Stimulated activated CD4-positive, alpha-beta T cell treated with anti-CD3 and anti-CD28 coated beads, Interleukin-2, amount 100 ng/mL, for 4 hours (primary cell): ENCODE data around the gene SRXN1.

Source experiments
- DNase-seq: peaks from one replicate; pipeline ENCODE4 v3.0.0-alpha.2; 2020; ENCODE audit warnings: low read depth

Gene SRXN1

DNA sequence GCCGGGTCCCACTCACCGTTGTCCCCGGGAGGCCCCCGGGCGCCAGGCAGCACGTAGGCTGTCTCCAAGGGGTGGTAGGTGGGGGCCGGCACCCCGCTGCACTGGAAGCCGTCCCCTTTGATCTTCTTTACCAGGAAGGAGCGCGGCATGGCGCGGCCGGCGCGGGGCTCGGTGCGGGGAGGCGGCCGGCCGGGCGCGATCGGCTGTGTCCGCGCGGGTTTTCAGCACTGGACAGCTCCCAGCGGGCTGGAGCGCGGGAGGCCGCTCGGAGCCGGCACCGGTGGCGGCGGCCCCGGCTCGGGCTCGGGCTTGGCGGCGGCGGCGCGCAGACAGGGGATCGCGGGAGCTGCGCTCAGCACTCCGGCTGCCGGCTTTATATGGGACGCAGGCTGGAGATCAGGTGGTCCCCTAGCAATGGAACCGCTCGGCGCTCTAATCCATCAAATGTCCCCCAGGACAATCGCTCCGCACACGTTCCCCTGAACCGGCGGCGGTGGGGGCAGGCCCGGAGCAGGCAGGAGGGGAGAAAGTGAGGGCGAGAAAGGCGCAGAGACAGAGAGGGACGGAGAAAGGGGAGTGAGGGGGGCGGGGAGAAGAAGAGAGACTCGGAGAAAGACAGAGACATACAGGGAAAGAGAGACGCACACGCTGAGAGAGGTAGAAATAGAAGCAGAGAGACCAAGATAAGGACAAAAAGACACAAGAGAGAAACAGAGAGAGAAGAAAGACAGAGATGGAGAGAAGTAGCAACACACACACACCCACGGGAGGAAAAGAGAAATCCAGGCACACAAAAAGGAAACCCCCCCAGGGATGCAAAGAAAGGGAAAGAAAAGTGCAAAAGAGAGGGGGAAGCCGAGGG is 22.7 kb upstream of the SRXN1 start, which contains the start of gene SCRT2:
TSS of gene SCRT2 (minus strand) at position 350 of the 862 bp plus-strand sequence. CDS start at position 149, 201 bp downstream.
- DNase-seq, result peak; percentile 24

DNA sequence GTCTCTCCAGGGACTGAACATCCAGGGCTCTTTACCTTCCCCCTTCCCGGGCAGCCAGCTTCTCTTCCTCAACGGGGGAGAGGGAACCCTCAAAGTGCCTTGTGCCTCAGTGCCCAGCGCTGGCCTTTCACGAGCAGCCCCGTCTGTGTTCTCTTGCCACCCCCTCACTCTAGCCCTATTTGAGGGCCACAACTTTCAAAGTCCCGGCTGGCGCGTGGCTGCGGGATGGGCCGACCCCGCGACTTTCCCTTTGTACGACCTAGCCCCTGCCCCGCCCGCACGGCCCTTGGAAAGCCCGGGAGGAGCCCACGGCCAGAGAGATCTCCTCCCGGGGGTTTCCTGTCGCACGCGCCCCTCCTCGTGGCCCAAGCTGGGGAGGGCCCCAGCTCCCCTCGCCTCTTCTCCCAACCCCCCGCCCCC is 22.0 kb upstream of the SRXN1 start:
- DNase-seq, result no peak

DNA sequence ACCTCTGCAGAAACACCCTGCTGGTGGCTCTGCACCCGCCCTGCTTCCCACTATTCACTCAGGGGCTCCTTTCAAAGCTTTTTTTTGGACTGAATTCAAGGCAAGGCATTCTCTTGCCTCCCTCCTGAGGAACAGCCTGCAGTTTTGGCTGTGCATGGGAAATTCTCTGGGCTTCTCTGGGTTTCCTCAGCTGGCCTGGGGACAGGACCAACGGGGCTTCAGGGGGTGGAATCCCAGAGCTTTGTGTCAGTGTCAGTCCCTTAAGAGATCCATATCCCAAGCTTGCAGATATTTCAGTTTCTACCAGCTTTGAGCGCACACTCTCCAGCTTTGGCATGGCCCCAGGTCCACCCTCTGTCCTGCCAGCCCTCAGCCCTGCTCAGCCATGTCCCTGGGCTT is 20.6 kb upstream of the SRXN1 start:
- DNase-seq, result no peak

DNA sequence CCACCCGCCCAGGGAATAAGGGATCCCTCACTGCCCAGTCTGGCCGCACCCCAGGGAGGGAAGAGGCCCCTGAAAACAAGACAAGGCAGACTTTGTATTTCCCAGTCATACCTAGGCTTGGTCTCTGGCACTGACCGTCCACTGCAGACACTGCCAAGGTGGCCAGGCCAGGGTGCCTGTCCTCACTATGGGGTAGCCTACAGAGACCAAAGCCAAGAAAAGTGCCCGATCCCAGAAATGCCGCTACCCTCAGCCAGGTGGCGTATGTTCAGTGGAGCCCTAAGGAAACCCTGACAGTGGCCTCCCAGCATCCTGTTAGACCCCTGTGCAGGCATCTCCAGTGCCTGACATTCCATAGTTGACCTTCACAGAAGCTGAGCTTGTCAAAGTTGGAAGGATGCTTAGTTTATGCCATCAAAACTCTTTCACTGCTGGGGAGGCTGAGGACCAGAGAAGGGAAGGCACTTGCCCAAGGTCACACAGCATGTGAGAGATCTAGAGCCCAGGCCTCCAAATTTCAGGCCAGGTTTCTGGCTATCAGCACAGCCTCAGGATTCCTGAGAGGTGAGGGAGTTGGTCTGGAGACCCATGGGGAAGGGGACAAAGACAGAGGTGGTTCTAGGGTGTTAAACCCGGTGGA is 20.1 kb upstream of the SRXN1 start:
- no peak for DNase-seq

DNA sequence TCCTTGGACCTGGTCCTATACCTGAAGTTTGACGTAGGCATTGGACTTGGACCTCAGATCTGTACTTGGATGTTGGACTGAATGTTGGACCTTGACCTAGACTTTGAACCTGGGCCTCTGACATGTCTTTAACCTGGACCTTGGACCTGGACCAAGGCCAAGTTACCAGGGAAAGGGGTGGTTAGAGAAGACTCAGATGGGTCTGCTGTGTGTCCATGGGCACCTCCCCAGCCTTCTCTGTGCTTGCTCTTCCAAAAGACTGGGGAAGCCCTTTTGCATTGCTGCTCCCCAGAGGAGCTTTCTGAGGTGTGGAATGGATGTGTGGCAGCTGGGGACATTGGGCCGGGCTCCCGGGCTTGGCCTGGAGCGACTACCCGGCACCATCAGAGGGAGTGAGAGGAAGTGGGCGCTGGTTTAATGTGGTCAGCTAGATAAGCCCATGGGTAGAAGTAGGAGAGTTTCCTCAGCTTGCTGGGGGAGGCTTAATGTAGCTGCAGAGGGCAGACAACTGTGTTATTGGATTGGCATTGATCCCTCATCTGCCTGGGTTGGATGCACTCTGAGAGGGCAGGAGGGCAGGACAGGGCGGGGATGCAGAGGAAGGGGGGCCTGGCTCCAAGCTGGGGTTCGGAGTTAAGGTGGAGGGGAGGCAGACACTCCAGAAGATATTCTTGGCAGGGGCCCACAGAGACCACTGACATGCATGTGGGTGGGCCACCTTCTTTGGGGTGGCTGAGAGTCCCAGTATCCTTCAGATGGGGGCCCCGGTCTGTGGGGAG is 18.4 kb upstream of the SRXN1 start:
- DNase-seq, result no peak

DNA sequence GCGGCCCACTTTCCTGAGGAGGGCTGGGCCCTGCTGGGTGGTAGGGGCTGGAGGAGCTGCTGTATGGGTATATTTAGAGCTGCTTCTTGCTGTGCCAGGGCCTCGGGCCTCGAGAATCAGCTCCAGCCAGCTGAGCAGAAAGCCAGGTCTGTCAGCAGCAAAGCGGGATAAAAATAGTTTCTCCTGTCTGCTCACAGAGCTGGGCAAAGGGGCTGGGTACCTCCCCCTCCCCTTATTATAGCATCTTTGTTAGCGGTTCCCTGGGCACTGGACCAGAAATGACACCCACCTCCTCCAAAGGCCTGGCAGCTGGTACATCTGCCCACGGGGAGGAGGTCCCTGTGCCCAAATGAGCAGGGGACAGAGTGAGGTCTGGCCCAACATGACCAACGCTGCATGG is 16.6 kb upstream of the SRXN1 start:
- no peak for DNase-seq

DNA sequence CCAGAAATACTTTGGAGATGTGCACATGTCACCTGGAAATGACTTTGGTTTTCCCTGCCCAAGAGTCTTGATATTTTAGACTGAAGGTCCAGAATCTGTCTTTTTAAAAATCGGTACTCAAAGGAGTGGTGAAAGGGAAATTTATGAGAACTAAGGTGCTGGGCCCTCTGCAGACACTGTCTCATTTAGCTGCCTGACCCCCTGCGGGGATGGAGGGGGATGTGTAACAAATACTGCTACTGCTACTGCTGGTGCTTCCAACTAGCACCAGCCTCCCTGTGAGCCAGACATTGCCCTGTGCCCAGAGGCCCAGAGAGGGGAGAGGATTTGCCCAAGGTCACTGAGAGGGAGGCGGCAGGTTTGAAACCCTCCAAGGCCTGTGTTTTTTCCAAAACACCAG is 15.6 kb upstream of the SRXN1 start:
- DNase-seq, result no peak

DNA sequence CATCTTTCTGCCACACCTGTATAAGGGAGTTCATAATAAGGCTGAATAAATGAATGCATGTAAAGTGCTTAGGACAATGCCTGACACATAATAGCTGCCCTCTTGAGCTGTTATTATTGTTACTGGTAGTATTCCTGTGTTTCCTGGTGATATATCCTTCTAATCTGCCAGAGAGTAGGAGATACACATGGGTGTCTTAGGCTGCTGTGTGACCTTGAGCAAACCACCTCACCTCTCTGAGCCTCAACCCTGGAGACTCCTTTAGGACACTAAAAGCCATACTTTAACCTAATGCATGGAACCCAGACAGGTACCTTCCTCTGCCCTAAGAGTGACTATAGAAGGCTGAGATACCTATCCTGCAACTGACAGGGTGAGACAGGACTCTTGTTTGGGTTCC is 15.1 kb upstream of the SRXN1 start:
- DNase-seq, result no peak

DNA sequence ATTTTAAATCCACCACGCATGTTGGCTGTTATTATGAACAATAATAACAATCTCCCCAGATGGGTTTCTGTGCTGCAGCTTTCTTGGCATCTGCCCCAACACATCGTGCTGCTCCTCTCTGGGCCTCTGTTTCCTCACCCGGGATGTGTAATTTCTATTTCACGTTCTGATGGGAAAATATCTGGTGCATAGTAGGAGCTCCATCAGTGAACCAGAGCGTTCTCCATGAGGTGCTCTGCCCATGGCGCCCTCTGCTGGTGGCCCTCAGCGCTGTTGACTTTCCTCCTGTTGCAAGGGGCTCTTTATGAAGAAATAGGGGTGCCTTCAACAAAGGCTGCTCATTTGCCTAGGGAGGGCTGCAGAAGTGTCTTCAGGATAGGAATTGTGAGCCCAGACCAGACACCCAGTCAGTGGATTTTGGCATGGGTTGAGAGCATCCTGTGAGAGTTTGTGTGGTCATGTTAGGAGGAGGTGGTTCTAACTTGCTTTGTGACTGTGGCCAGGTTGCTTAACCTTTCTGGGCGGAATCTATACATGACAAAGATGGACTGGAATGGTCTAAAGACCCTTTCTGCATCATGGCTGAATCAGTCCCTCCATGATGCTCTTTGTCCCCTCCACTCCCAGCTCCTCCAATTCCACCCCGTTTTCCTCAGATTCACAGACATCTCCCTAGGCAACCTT is 14.5 kb upstream of the SRXN1 start:
- peak; percentile 42 for DNase-seq

DNA sequence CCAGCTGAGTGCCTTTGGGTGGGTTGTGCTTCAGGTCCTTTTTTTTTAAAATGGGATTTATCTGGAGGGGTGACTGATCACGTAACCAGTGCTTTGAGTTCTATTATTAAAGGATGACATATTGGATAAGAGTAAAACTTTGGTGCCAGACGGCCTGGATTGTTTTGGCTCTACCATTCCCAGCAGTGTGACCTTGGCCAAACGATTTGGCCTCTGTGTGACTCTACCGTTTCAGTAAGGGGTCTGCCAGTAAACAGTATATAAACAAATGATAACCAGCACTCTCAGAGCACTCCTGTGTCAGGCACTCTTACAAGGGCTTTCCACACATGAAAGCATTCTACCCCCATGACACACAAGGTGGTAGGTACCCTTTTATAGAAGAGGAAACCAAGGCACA is 13.9 kb upstream of the SRXN1 start:
- DNase-seq, result no peak

DNA sequence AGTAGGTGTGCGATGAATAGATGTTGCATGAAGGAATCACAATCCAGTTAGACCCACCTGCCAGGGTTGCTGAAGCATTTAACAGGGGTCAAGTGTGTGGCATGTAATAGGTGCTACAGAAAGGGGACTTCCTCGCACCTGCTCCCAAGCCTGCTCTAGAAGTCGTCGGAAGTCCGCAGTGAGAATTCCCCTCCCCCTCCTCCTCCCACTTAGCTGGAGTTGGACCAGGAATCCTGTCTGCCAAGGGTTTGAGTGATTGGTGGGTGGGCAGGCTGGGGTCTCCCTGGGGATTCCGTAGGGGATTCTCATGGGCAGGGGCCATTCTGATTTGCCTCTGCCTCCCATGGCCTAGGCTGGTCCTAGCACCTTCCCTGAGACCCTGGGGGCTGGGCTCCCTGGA is 12.3 kb upstream of the SRXN1 start:
- no peak for DNase-seq

DNA sequence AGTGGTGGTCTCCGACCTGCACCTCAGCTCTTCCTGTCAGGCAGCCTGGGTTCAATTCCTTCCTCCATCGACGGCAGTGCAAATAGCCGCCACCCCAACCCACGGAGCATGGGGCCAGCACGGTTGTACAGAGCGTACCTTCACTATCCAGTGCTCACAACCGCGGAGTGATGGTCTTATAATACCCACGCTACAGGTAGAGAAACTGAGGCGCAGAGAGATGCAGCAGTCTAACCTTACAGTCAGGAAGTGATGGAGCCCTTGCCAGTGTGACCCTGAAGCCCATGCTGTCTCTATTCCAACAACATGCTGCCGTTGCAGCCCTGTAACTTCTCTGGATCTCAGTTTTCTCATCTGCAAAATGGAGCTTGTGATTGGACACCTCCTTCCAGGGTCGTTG is 11.6 kb upstream of the SRXN1 start:
- no peak for DNase-seq

DNA sequence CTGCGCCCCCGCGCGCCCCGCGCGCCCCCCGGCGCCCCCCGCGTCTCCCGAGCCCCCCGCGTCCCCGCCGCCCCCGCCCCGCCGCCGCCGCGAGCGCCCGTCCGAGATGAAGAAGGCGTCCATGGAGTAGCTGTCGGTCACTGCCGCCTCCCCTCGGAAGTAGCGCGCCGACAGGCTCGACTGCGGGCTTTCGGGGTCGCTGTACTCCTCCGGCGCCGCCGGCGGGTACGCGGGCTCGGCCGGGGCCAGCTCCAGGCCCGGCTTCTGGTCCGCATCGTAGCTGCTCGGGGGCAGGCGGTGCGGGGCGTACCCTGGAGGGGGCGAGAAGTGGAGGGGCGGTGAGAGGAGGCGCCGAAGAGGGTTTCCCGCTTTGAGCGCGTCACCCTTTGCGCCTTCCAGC is 11.2 kb upstream of the SRXN1 start:
- no peak for DNase-seq

DNA sequence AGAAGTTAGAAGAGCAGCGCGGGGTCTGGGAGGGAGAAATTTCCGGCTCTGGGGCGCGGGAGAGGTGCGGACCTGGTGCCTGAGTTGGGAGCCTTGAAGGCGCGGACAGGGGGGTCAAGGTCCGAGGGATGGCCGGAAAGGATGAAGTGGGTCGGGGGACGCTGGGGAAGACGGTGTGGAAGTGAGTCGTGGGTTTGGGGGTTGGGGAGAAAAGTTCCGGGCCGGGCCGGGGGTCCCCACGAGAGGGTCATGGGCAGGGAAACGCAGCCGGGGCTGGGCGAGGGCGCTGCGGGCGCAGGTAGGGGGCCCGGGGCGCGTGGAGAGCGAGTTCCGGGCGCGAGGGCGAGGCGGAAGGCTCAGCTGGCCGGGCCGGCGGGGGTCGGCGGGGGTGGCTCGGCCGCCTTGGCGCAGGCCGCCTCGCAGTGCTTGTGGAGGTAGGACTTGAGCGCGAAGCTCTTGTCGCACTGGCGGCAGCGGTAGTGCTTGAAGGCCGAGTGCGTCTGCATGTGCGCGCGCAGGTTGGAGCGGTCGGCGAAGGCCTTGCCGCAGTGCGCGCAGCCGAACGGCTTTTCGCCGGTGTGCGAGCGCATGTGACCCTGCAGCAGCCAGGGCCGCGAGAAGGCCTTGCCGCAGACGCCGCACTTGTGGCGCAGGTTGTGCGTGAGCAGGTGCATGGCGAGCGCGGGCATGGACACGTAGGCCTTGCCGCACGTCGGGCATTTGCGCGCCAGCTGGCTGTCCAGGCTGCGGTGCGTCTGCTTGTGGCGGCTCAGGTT is 10.5 kb upstream of the SRXN1 start:
- DNase-seq, result no peak

DNA sequence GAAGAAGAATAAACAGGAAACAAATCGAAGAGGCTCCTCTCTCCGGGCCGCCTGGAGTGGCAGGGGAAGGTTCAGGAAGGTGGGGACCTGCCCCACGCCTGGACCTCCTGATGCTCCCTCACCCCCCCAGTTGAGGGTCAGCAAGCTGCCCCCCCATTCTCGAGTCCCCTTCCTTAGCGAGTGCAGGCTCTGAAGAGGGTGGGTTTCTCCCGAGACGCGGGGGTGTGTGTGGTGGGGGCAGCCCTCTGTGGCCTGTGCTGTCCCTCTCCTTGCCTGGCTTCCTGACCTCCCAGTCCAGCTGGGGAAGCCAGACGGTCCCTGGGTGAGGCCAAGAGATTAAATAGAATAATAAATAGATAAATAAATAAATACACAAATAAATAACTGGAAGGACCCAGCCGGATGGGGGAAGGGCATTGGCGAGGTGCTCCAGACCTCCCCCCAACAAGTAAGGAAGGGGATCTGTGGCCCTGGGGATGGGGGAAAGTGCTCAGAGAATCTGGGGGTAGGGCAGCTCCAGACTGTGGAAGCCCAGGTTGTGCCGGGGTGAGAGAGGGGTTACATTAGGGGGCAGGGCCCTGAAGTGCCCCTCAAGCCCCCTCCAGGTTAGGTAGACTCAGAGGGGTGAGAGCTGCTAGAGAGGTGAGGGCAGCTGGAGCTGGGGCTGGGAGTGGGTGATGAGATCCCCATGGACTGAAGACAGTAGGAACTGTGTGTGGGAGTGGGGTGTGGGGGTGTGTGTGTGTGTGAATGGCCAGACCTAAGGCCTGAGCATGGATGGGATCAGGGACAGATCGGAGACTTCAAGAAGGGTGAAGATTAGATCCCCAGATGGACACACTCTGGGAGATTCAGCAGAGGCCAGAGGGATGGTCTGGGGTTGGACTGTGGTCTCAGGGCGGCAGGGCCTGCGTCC is 9.5 kb upstream of the SRXN1 start:
- no peak for DNase-seq

DNA sequence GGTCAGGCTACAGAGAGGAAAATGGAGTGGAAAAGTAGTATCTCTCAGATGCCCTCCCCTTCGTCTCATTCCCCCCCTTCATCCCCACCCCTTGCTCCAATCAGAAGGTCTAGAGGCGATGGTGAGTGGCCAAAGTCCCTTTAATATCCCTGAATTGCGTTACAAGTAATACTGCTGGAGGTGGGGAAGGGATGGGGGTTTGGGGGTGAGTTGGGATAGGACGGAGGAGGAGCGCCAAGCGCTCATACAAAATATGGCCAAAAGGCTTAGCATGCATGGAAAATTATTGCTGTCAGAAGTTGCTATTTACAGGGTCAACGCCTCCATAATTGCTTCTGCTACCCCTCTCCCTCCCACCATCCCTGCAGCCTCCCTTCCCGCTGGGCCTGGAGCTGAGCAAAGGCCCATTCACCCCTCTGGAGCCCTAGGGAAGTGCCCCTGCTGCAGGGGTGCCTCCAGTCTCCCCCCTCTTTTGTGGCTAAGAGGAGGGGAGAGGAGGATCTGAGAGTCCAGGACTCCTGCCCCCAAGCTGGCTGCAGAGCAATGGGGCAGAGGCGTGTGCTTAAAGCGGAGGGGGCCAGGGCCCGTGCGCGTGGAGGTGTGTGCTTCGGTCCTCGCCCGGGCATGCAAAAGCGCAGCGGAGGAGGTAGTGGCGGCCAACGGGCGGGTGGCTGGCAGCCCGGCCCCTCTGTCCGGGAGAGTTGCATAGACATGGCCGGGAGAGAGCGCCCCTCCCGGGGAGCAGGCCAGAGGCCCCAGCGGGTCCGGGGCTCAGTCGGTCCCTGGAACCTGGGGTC is 8.7 kb upstream of the SRXN1 start:
- DNase-seq, result no peak

DNA sequence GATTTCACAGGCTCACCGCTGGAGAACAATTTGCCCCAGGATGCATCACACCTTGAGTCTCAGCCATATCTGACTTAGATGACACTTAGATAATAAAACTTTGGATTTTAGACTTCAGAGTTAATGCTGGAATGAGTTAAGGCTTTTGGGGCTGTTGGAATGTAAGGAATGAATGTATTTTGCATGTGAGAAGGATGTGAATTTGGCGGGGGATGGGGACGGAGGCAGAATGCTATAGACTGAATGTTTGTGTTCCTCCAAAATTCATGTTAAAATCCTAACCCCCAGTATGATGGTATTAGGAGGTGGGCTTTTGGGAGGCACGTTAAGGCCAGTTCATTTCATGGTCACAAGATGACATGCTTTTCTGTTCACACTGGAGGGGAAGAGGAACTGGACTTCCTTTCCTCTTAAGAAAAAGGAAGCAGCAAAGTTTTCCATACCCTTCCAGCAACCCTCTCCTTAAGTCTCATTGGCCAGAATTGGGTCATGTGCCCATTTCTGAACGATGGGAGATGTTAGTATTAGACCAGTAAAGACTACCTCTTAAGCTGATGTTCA is 5.8 kb upstream of the SRXN1 start:
- no peak for DNase-seq

DNA sequence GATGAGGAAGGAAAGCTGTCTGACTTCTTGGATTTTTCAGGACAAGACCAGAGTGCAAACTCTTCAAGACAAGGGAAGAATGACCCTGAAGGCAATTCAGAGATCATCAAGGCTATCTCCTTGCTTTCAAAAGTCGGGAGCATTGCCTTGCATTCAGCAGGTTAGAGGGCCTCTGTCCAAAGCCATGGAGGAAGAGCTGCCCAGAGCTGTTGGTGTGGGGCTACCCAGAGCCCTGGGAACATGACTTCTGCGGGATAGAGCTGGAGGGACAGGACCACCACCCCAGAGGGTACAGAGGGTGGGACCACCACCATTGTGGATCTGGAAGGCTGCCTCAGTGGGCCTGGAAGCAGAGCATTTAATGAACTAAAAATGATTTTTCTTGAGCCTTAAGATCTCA is 5.2 kb upstream of the SRXN1 start:
- no peak for DNase-seq
